Measurements from ENCODE around the gene CHN2.

CHN2 gene

DNA sequence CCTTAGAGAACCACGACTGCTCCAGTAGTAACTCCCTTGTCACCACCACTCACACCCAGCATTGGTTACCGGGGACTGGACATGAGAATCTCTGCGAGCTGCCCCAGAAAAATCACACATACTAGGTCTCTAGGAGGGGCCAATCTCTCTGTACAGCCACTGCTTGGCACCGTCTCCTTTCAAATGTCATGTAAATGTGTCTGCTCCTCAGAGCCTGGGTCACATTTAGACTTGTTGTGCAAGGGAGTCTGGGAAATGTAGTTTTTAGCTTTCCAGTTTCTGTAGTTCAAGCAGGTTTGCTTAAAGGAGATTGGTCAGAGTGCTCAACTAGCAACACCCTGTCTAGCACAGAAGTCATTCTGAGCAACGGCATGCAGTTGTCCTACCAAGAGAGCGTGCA lies 60.0 kb downstream of the CHN2 start:
- Histone ChIP-seq H2BK120ac (ENCODE audit: low read depth, low read length) (no peak overlapping the region), H3K4me1 (ENCODE audit: control insufficient read depth, low read depth, low read length) (no peaks in the 10 kb centered on the region), H3K4me2 (ENCODE audit: low read length) (no peak overlapping the region), H3K27ac (ENCODE audit: low read depth, low read length) (no peak overlapping the region), H4K5ac (ENCODE audit: low read length) (no peak overlapping the region), H3K56ac (ENCODE audit: low read length) (no peak overlapping the region), H2BK15ac (replicated peaks; ENCODE audit: low read depth) (no peak overlapping the region), H3K4ac (ENCODE audit: low read depth, low read length) (no peak overlapping the region), H3K36me3 (ENCODE audit: control insufficient read depth, insufficient read depth, low read length) (no peaks in the 10 kb centered on the region), H4K8ac (ENCODE audit: low read depth, low read length) (no peak overlapping the region), H3K4me3 (ENCODE audit: low read length) (no peak overlapping the region), H3K9ac (ENCODE audit: low read length) (no peak overlapping the region), H2BK5ac (ENCODE audit: low read length) (no peak overlapping the region), H3K79me1 (ENCODE audit: low read length) (no peaks in the 10 kb centered on the region), H2AK5ac (ENCODE audit: low read length) (no peak overlapping the region), H3K23ac (ENCODE audit: low read length) (no peak overlapping the region), H3K79me2 (ENCODE audit: control insufficient read depth, insufficient read depth, low read length) (no peaks in the 10 kb centered on the region), H3K18ac (ENCODE audit: low read length) (no peak overlapping the region), H3K27me3 (ENCODE audit: insufficient read depth, low read length, poor library complexity) (no peaks in the 10 kb centered on the region)
- peak; percentile 68 for DNase-seq
- WGBS (ENCODE audit: extremely low coverage, insufficient coverage, low lambda C conversion rate): no CpG with 5 or more reads among the region's 6 CpGs

DNA sequence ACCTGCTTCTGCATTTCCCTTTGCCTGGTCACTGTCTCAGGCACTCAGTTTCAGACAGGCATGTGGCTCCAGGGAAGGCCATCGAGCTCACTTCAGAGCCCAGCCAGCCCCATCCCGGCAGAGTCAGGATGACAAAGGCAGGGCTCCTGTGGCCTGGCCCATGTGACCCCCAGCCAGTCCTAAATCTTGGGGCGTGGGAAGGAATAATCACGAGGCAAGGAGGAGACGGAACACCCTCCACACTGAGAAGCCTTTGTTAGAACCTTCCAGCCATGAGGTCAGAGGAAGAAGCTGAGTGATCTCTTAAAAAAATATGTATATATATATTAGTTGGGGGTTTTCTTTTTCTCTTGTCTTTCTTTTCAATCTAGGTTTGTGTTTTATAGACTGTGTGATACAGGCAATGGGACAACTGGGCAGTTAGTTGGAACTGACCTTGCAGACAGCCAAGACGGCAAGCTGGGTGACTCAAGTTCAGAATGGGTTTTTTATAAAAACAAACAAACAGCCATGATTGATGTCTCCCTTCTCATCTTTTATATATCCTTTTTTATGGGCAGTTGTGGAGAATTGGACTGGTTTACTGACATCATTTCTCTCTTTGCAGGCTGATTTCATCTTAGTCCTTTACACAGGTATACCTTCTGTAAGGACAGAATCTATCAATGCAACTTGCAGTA lies 60.8 kb downstream of the CHN2 start:
- Histone ChIP-seq H3K4ac (ENCODE audit: low read depth, low read length) (no peak overlapping the region), H3K4me1 (ENCODE audit: control insufficient read depth, low read depth, low read length) (no peaks in the 10 kb centered on the region), H4K8ac (ENCODE audit: low read depth, low read length) (no peak overlapping the region), H3K18ac (ENCODE audit: low read length) (no peak overlapping the region), H3K36me3 (ENCODE audit: control insufficient read depth, insufficient read depth, low read length) (no peaks in the 10 kb centered on the region), H2BK5ac (ENCODE audit: low read length) (no peak overlapping the region), H2BK15ac (replicated peaks; ENCODE audit: low read depth) (no peak overlapping the region), H4K5ac (ENCODE audit: low read length) (no peak overlapping the region), H2AK5ac (ENCODE audit: low read length) (no peak overlapping the region), H2BK120ac (ENCODE audit: low read depth, low read length) (no peak overlapping the region), H3K23ac (ENCODE audit: low read length) (no peak overlapping the region), H3K56ac (ENCODE audit: low read length) (no peak overlapping the region), H3K4me2 (ENCODE audit: low read length) (no peak overlapping the region), H3K9ac (ENCODE audit: low read length) (no peak overlapping the region), H3K79me2 (ENCODE audit: control insufficient read depth, insufficient read depth, low read length) (no peaks in the 10 kb centered on the region), H3K4me3 (ENCODE audit: low read length) (no peak overlapping the region), H3K27me3 (ENCODE audit: insufficient read depth, low read length, poor library complexity) (no peaks in the 10 kb centered on the region), H3K27ac (ENCODE audit: low read depth, low read length) (no peak overlapping the region), H3K79me1 (ENCODE audit: low read length) (no peaks in the 10 kb centered on the region)
- WGBS (ENCODE audit: extremely low coverage, insufficient coverage, low lambda C conversion rate): no CpG with 5 or more reads among the region's 6 CpGs
- no peak for DNase-seq

DNA sequence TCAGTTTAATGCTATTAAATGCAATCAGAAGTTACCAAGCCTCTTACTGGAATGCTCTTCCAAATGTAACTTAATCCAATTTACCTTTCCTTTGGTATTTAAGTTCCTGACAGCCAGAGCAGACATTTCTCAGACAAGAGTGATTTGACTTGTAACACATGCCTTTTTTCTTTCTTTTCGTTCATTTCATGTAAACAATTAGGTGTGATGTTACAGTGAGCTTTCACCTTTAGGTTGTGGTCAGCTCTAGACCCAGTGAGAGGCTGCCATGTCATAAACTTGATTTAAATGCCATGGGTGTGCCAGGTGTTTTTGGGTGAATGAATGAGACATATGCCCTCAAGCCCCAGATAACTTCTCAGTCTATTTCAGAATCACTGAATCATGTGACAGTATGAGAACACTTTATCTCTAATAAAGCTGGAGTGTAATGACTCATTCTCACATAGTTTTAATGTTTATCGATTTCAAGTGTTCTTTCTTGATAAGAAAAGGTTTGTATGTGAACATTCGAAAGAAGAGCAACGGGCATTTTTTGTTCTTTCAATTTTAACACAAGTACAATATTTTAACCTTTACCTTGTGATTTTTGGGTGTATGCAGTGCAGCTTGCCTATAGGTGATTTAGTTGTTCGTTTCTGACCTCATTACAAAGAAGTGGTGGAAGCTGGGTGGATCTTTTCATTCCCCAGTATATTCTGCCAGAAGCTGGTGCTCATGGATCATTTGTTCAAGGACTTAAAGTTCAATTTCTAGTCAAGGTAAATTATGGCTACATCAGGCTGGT lies 61.5 kb downstream of the CHN2 start:
- Histone ChIP-seq H2BK5ac (ENCODE audit: low read length) (no peak overlapping the region), H2BK15ac (replicated peaks; ENCODE audit: low read depth) (no peak overlapping the region), H3K4ac (ENCODE audit: low read depth, low read length) (no peak overlapping the region), H3K4me3 (ENCODE audit: low read length) (no peak overlapping the region), H3K79me2 (ENCODE audit: control insufficient read depth, insufficient read depth, low read length) (no peaks in the 10 kb centered on the region), H3K23ac (ENCODE audit: low read length) (no peak overlapping the region), H3K27me3 (ENCODE audit: insufficient read depth, low read length, poor library complexity) (no peaks in the 10 kb centered on the region), H3K18ac (ENCODE audit: low read length) (no peak overlapping the region), H4K8ac (ENCODE audit: low read depth, low read length) (no peak overlapping the region), H2BK120ac (ENCODE audit: low read depth, low read length) (no peak overlapping the region), H3K56ac (ENCODE audit: low read length) (no peak overlapping the region), H3K4me1 (ENCODE audit: control insufficient read depth, low read depth, low read length) (no peaks in the 10 kb centered on the region), H3K79me1 (ENCODE audit: low read length) (no peaks in the 10 kb centered on the region), H2AK5ac (ENCODE audit: low read length) (no peak overlapping the region), H3K27ac (ENCODE audit: low read depth, low read length) (no peak overlapping the region), H4K5ac (ENCODE audit: low read length) (no peak overlapping the region), H3K36me3 (ENCODE audit: control insufficient read depth, insufficient read depth, low read length) (no peaks in the 10 kb centered on the region), H3K4me2 (ENCODE audit: low read length) (no peak overlapping the region), H3K9ac (ENCODE audit: low read length) (no peak overlapping the region)
- no CpG with 5 or more reads among the region's 5 CpGs for WGBS (ENCODE audit: extremely low coverage, insufficient coverage, low lambda C conversion rate)
- DNase-seq: no peak

DNA sequence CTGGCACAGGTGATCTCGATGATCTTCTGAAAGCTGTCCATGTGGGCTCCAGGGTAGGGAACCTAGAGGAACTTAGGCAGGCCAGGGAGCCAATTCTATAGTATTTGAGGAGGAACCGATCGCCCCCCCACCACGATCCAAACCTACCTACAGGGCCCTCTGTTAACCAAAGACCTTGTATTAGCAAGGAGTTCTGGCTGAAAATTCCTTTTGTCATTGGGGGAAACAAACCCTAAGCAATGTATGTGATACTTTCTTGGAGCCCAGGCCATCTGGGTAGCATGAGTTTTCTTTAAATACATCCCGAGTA lies 62.1 kb downstream of the CHN2 start:
- H3K79me2 ChIP-seq (ENCODE audit: control insufficient read depth, insufficient read depth, low read length): no peaks in the 10 kb centered on the region
- H3K23ac ChIP-seq (ENCODE audit: low read length): no peak overlapping the region
- H3K27me3 ChIP-seq (ENCODE audit: insufficient read depth, low read length, poor library complexity): no peaks in the 10 kb centered on the region
- DNase-seq: no peak
- H3K18ac ChIP-seq (ENCODE audit: low read length): no peak overlapping the region
- no peak overlapping the region for H3K56ac ChIP-seq (ENCODE audit: low read length)
- no peak overlapping the region for H3K4me2 ChIP-seq (ENCODE audit: low read length)
- no peak overlapping the region for H4K5ac ChIP-seq (ENCODE audit: low read length)
- no peak overlapping the region for H4K8ac ChIP-seq (ENCODE audit: low read depth, low read length)
- no peak overlapping the region for H2BK15ac ChIP-seq (replicated peaks; ENCODE audit: low read depth)
- no peaks in the 10 kb centered on the region for H3K36me3 ChIP-seq (ENCODE audit: control insufficient read depth, insufficient read depth, low read length)
- no peak overlapping the region for H3K4ac ChIP-seq (ENCODE audit: low read depth, low read length)
- H3K9ac ChIP-seq (ENCODE audit: low read length): no peak overlapping the region
- H2AK5ac ChIP-seq (ENCODE audit: low read length): no peak overlapping the region
- no peaks in the 10 kb centered on the region for H3K79me1 ChIP-seq (ENCODE audit: low read length)
- WGBS (ENCODE audit: extremely low coverage, insufficient coverage, low lambda C conversion rate): no CpG with 5 or more reads among the region's 5 CpGs
- H3K4me1 ChIP-seq (ENCODE audit: control insufficient read depth, low read depth, low read length): no peaks in the 10 kb centered on the region
- no peak overlapping the region for H2BK5ac ChIP-seq (ENCODE audit: low read length)
- H3K4me3 ChIP-seq (ENCODE audit: low read length): no peak overlapping the region
- H3K27ac ChIP-seq (ENCODE audit: low read depth, low read length): no peak overlapping the region
- H2BK120ac ChIP-seq (ENCODE audit: low read depth, low read length): no peak overlapping the region

DNA sequence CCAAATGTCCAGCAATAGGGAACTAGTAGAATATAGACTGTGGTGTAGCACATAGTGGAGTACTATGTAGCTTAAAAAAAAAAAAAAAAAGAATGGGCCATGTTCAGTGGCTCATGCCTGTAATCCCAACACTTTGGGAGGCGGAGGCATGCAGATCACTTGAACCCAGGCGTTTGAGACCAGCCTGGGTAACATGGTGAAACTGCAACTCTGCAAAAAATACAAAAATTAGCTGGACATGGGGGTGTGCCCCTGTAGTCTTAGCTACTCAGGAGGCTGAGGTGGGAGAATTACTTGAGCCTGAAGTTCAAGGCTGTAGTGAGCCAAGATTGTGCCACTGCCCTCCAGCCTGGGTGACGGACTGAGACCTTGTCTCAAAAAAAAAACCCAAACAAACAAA lies 64.4 kb downstream of the CHN2 start:
- no CpG with 5 or more reads among the region's 3 CpGs for WGBS (ENCODE audit: extremely low coverage, insufficient coverage, low lambda C conversion rate)
- Histone ChIP-seq H3K4me1 (ENCODE audit: control insufficient read depth, low read depth, low read length) (no peaks in the 10 kb centered on the region), H2BK15ac (replicated peaks; ENCODE audit: low read depth) (no peak overlapping the region), H3K27me3 (ENCODE audit: insufficient read depth, low read length, poor library complexity) (no peaks in the 10 kb centered on the region), H3K4ac (ENCODE audit: low read depth, low read length) (no peak overlapping the region), H3K79me1 (ENCODE audit: low read length) (no peaks in the 10 kb centered on the region), H3K18ac (ENCODE audit: low read length) (no peak overlapping the region), H3K79me2 (ENCODE audit: control insufficient read depth, insufficient read depth, low read length) (no peaks in the 10 kb centered on the region), H3K56ac (ENCODE audit: low read length) (no peak overlapping the region), H4K5ac (ENCODE audit: low read length) (no peak overlapping the region), H3K23ac (ENCODE audit: low read length) (no peak overlapping the region), H4K8ac (ENCODE audit: low read depth, low read length) (no peak overlapping the region), H2BK5ac (ENCODE audit: low read length) (no peak overlapping the region), H3K27ac (ENCODE audit: low read depth, low read length) (no peak overlapping the region), H3K4me3 (ENCODE audit: low read length) (no peak overlapping the region), H2AK5ac (ENCODE audit: low read length) (no peak overlapping the region), H2BK120ac (ENCODE audit: low read depth, low read length) (no peak overlapping the region), H3K9ac (ENCODE audit: low read length) (no peak overlapping the region), H3K36me3 (ENCODE audit: control insufficient read depth, insufficient read depth, low read length) (no peaks in the 10 kb centered on the region), H3K4me2 (ENCODE audit: low read length) (no peak overlapping the region)
- DNase-seq: no peak

Data from mesendoderm (in vitro differentiated cells).